GM12878 (cell line): ENCODE data around the gene CTSE. TPM values are rescaled to one million over a fixed set of nuclear protein-coding genes. Genes with fewer than 3 reads are reported as not detected.

ENCODE experiments used
- ATF7 ChIP-seq: fragments of 450-650 bp; IDR thresholded peaks from 2 replicates; pipeline ENCODE4 v1.6.1; 2016; ENCODE audit warnings: low read depth, mild to moderate bottlenecking
- BHLHE40 ChIP-seq, 2 experiments: fragments of 450-650 bp in 1 of 2; IDR thresholded peaks; 2 replicates each; pipeline ENCODE4 v1.6.1; 2011 to 2017; ENCODE audit warnings: low read depth in 2 of 2, borderline replicate concordance in 1 of 2, improper control_type of control experiment in 1 of 2, low read length in 1 of 2, mild to moderate bottlenecking in 1 of 2
- CBFB ChIP-seq: IDR thresholded peaks from 2 replicates; pipeline ENCODE4 v1.6.1; 2016; ENCODE audit warnings: antibody characterized with exemption, low read depth
- GATAD2B ChIP-seq: fragments of 450-650 bp; conservative IDR thresholded peaks from 2 replicates; pipeline ENCODE4 v1.6.1; 2017; ENCODE audit warnings: low read depth, mild to moderate bottlenecking, moderate library complexity
- HDGF ChIP-seq: fragments of 450-650 bp; IDR thresholded peaks from 2 replicates; pipeline ENCODE4 v1.6.1; 2016; ENCODE audit warnings: antibody characterized with exemption
- IKZF1 ChIP-seq: fragments of 450-650 bp; conservative IDR thresholded peaks from 2 replicates; pipeline ENCODE4 v1.6.1; 2017; ENCODE audit warnings: antibody characterized with exemption, mild to moderate bottlenecking
- IKZF2 ChIP-seq, 2 experiments: fragments of 450-650 bp; IDR thresholded peaks; 2 replicates each; pipeline ENCODE4 v1.6.1; 2017; ENCODE audit warnings: mild to moderate bottlenecking in 2 of 2, moderate library complexity in 2 of 2
- IRF4 ChIP-seq: IDR thresholded peaks from 2 replicates; pipeline ENCODE4 v1.6.1; 2011; ENCODE audit warnings: low read depth, low read length
- JUNB ChIP-seq: IDR thresholded peaks from 2 replicates; pipeline ENCODE4 v1.6.1; 2016; ENCODE audit warnings: antibody characterized with exemption, mild to moderate bottlenecking
- MEF2B ChIP-seq: fragments of 450-650 bp; IDR thresholded peaks from 2 replicates; pipeline ENCODE4 v1.6.1; 2018; ENCODE audit warnings: mild to moderate bottlenecking, moderate library complexity; ENCODE audit not compliant: partially characterized antibody, poor library complexity, severe bottlenecking
- MLLT1 ChIP-seq: fragments of 450-650 bp; IDR thresholded peaks from 2 replicates; pipeline ENCODE4 v1.6.1; 2016; ENCODE audit warnings: mild to moderate bottlenecking
- MTA2 ChIP-seq: fragments of 450-650 bp; IDR thresholded peaks from 2 replicates; pipeline ENCODE4 v1.6.1; 2016; ENCODE audit warnings: low read depth, mild to moderate bottlenecking, moderate library complexity
- MTA3 ChIP-seq: IDR thresholded peaks from 2 replicates; pipeline ENCODE4 v1.6.1; 2012; ENCODE audit warnings: low read length, inconsistent platforms, borderline replicate concordance
- MXI1 ChIP-seq: fragments of 150-350 bp; IDR thresholded peaks from 2 replicates; pipeline ENCODE4 v1.6.1; 2011; ENCODE audit warnings: low read depth, mild to moderate bottlenecking, inconsistent platforms, low read length, improper control_type of control experiment
- NR2F1 ChIP-seq: fragments of 450-650 bp; conservative IDR thresholded peaks from 2 replicates; pipeline ENCODE4 v1.6.1; 2017; ENCODE audit warnings: mild to moderate bottlenecking
- PAX5 ChIP-seq: IDR thresholded peaks from 2 replicates; pipeline ENCODE4 v1.6.1; 2011; ENCODE audit warnings: low read depth, low read length, borderline replicate concordance
- PML ChIP-seq: IDR thresholded peaks from 2 replicates; pipeline ENCODE4 v1.6.1; 2012; ENCODE audit warnings: low read length, inconsistent platforms
- POLR2A ChIP-seq: IDR thresholded peaks from 2 replicates; pipeline ENCODE4 v1.6.1; 2011; ENCODE audit warnings: low read depth, mild to moderate bottlenecking, low read length
- RAD51 ChIP-seq: fragments of 450-650 bp; IDR thresholded peaks from 2 replicates; pipeline ENCODE4 v1.6.1; 2016; ENCODE audit warnings: moderate library complexity, mild to moderate bottlenecking, inconsistent platforms
- RB1 ChIP-seq: fragments of 450-650 bp; formaldehyde crosslinking; IDR thresholded peaks from 2 replicates; pipeline ENCODE4 v1.6.1; 2017; ENCODE audit warnings: mild to moderate bottlenecking, borderline replicate concordance
- RBBP5 ChIP-seq: fragments of 200-600 bp; sonication (generic); conservative IDR thresholded peaks from 2 replicates; pipeline ENCODE4 v1.6.1; 2016
- RELB ChIP-seq: fragments of 450-650 bp; IDR thresholded peaks from 2 replicates; pipeline ENCODE4 v1.6.1; 2017; ENCODE audit warnings: low read depth, mild to moderate bottlenecking, moderate library complexity
- RUNX3 ChIP-seq: IDR thresholded peaks from 2 replicates; pipeline ENCODE4 v1.6.1; 2012; ENCODE audit warnings: low read length, inconsistent platforms
- SMARCA5 ChIP-seq: fragments of 450-650 bp; IDR thresholded peaks from 2 replicates; pipeline ENCODE4 v1.6.1; 2017; ENCODE audit warnings: mild to moderate bottlenecking
- ZNF687 ChIP-seq: fragments of 450-650 bp; IDR thresholded peaks from 2 replicates; pipeline ENCODE4 v1.6.1; 2017; ENCODE audit warnings: mild to moderate bottlenecking, moderate library complexity
- polyA plus RNA-seq, 11 experiments: library from polyadenylated mRNA; depleted of rRNA in 4 of 11; unstranded in 6 of 11; stranded (reverse) in 5 of 11; fragments of >200 nt; fragmentation: Nextera tagmentation in 4 of 11; fragmentation: Illumina TruSeq in 1 of 11; extraction: Ambion mirVana in 4 of 11; extraction: Trizol in 1 of 11; gene quantifications; 1 replicate in 1 of 11; 2 replicates in 10 of 11; pipeline versions ENCODE4 v1.2.1 to v1.2.3, GENCODE V29; 2011 to 2016; ENCODE audit warnings: inconsistent platforms in 2 of 11, missing spikeins in 2 of 11, low read depth in 1 of 11
- total RNA-seq, 4 experiments: library from RNA; depleted of rRNA in 3 of 4; stranded (reverse); fragments of >200 nt in 3 of 4; fragmentation: Illumina TruSeq in 1 of 4; extraction: Trizol in 1 of 4; gene quantifications; 2 replicates each; pipeline versions ENCODE4 v1.2.1 to v1.2.3, GENCODE V29; 2013 to 2021

CTSE gene
- total and polyA plus RNA-seq, 10 of the 15 experiments (the other 5 are each of a cell fraction or from before 2014, with no cell fraction given) = 0.26 TPM; not detected in 9

- TF ChIP-seq JUNB (no peak), GATAD2B (peak; percentile 92), BHLHE40 (IDR thresholded peaks at IDR 0.05; ENCODE audit: borderline replicate concordance in 1 of 2, low read depth in 2 of 2, low read length in 1 of 2) (peak; percentile 26 to 72; a peak in 2 of 4 replicates), RAD51 (0 out of 2 replicates have a peak, but pooled peaks have one; percentile 29), HDGF (peak; percentile 94), RUNX3 (0 out of 2 replicates have a peak, but pooled peaks have one; percentile 24), POLR2A (peak; percentile 55), IKZF1 (peak; percentile 85), MEF2B (peak; percentile 71), RB1 (peak; percentile 45; the same call in 1 of the 2 replicates), PML (no peak), NR2F1 (0 out of 2 replicates have a peak, but pooled peaks have one; percentile 32), ZNF687 (peak; percentile 76), RELB (peak; percentile 74; the same call in 1 of the 2 replicates), SMARCA5 (0 out of 2 replicates have a peak, but pooled peaks have one; percentile 12), MLLT1 (peak; percentile 65), ATF7 (peak; percentile 77), CBFB (no peak), IKZF2 (IDR thresholded peaks at IDR 0.05) (peak; percentile 79 to 85), RBBP5 (no peak), PAX5 (peak; percentile 24; the same call in 1 of the 2 replicates), MXI1 (peak; percentile 24; the same call in 1 of the 2 replicates), MTA3 (no peak), MTA2 (peak; percentile 78), IRF4 (0 out of 2 replicates have a peak, but pooled peaks have one; percentile 33)
These were observed 11.4 kb downstream of the CTSE start (continued) for GRCh38 chr1:206012086-206012859.
